ENCODE measurements around the gene GPA33.

DNA sequence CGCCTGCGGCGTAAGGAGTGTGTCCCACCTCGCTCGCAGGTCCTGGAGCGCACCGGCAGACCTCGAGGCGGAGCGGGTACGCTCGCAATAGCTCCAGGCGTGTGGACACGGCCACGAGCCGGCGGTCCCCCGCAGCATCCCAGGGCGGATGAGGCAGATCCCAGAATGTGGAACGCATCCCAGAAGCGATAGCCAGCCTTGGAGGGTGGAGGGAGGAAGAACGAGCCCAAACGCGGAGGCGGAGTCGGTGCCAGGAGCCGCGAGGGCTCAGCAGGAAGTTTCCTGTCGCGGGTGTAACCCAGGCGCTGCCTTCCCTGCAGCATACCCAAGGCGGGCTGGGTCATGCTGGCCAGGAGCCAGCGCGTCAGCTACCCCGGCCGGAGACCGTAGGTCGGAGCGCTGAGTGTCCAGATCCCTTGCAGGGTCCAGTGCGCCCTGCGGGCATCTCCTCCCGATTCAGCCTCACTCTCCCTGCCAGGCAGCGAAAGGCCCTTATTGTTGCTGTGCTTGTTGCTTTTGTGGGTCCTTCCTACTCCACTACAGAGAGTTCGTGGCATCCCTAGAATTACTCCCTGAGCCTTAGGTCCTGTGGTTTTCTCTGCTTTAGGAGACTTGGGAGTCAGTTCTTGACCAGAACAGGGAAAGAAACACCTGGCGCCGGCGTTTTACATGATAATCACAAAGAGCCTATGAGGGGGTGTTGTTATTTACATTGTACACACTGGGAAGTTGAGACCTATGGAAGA lies 31.4 kb upstream of the GPA33 start:
- TF ChIP-seq, protein P1, sequence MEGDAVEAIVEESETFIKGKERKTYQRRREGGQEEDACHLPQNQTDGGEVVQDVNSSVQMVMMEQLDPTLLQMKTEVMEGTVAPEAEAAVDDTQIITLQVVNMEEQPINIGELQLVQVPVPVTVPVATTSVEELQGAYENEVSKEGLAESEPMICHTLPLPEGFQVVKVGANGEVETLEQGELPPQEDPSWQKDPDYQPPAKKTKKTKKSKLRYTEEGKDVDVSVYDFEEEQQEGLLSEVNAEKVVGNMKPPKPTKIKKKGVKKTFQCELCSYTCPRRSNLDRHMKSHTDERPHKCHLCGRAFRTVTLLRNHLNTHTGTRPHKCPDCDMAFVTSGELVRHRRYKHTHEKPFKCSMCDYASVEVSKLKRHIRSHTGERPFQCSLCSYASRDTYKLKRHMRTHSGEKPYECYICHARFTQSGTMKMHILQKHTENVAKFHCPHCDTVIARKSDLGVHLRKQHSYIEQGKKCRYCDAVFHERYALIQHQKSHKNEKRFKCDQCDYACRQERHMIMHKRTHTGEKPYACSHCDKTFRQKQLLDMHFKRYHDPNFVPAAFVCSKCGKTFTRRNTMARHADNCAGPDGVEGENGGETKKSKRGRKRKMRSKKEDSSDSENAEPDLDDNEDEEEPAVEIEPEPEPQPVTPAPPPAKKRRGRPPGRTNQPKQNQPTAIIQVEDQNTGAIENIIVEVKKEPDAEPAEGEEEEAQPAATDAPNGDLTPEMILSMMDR (conservative IDR thresholded peaks at IDR 0.05 in 1 of 2, IDR thresholded peaks at IDR 0.05 in 1 of 2; ENCODE audit: low read depth in 1 of 2, low read length in 2 of 2) = no peak
- no peak for TF ChIP-seq EZH2 (IDR thresholded peaks at IDR 0.05; ENCODE audit: low read length, missing control alignments)
